Measurements from ENCODE around the gene ATP2B3. TPM values are rescaled to one million over a fixed set of nuclear protein-coding genes. Genes with fewer than 3 reads are reported as not detected.

Gene ATP2B3
- total and polyA plus RNA-seq, 2 donors (not counting 3 experiments of a cell fraction or from before 2014, with no cell fraction given): 0.01 to 0.07 TPM

DNA sequence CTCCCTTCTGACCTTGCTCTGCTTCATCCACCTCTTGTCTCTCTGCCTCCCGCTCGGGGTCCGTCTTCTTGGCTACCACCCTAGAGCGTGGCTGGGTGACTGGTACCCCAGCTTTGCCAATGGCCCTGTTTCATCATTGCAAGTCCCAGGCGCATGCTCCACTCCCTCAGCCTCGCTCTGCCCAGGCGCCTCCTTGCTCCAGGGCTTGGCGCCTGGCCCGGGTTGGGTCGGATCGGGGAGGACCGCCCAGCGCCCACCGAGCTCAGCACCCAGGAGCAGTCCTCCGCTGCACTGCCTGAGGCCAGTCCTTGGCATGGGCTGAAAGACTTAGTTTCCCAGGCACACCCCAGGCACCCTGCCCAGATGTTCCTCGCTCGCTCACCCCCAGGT lies 22.1 kb upstream of the ATP2B3 start:
- no peak for TF ChIP-seq FOS (IDR thresholded peaks at IDR 0.05; ENCODE audit: borderline replicate concordance, insufficient read depth, low read length)
- Histone ChIP-seq H3K9ac (replicated peaks; ENCODE audit: extremely low read depth, insufficient read depth, low read length) (peak overlapping the region; percentile 30), H3K27me3 (ENCODE audit: control insufficient read depth in 2 of 2, insufficient read depth in 2 of 2, low read length in 2 of 2) (no peaks in the 10 kb centered on the region), H3K36me3 (ENCODE audit: control insufficient read depth in 2 of 2, extremely low read depth in 1 of 2, insufficient read depth in 2 of 2, low read length in 2 of 2) (peaks cover 0 to 8% of the 10 kb centered on the region in 2 experiments), H3K4me2 (ENCODE audit: insufficient read depth, low read length) (peak overlapping the region; percentile 69), H3K4me1 (ENCODE audit: control insufficient read depth, extremely low read depth, insufficient read depth, low read length) (peaks cover 34% of the 10 kb centered on the region), H3K9me1 (replicated peaks; ENCODE audit: control insufficient read depth, extremely low read depth, insufficient read depth, low read length) (no peaks in the 10 kb centered on the region), H3K4me3 (replicated peaks in 1 of 3; ENCODE audit: insufficient read depth in 1 of 3, low read depth in 1 of 3, low read length in 3 of 3) (peak overlapping the region; percentile 10 to 78 (median 65)), H3K27ac (ENCODE audit: insufficient read depth, low read depth, low read length) (peak overlapping the region; percentile 37), H4K20me1 (replicated peaks; ENCODE audit: control insufficient read depth, extremely low read depth, insufficient read depth, low read length) (no peaks in the 10 kb centered on the region), H3K9me3 (replicated peaks; ENCODE audit: control insufficient read depth, insufficient read depth, low read length) (no peaks in the 10 kb centered on the region), H2AFZ (ENCODE audit: low read depth, low read length) (peak overlapping the region; percentile 49), H3K79me2 (ENCODE audit: control insufficient read depth, insufficient read depth, low read length) (peaks cover 15% of the 10 kb centered on the region)
- dilution Hi-C loops (cut with MboI; ENCODE audit: extremely low pct_ligation_motif_present, low sequenced_read_pairs) (no loop called here), intact Hi-C loops (cut with micrococcal nuclease) (loop anchor here (1.0 kb wide), 1 partner anchor 24 kb away; no protein-coding TSS in a partner anchor)
- no TSS peak for BruUV-seq (replicated peaks)
- ChIA-PET CTCF (interaction anchor here (1.0 to 9.4 kb wide), 6 partner anchors 12 to 554 kb away, joined by 3 to 189 read pairs (median 10); partner anchors contain the start of gene HAUS7), POLR2A (interaction anchor here (1.1 to 3.0 kb wide), 3 partner anchors 19 to 24 kb away, joined by 6 to 9 read pairs (median 7); partner anchors contain the start of gene HAUS7)
- FAIRE-seq: no peak
- DNase-seq (ENCODE audit: low read depth, low spot score): no peak

DNA sequence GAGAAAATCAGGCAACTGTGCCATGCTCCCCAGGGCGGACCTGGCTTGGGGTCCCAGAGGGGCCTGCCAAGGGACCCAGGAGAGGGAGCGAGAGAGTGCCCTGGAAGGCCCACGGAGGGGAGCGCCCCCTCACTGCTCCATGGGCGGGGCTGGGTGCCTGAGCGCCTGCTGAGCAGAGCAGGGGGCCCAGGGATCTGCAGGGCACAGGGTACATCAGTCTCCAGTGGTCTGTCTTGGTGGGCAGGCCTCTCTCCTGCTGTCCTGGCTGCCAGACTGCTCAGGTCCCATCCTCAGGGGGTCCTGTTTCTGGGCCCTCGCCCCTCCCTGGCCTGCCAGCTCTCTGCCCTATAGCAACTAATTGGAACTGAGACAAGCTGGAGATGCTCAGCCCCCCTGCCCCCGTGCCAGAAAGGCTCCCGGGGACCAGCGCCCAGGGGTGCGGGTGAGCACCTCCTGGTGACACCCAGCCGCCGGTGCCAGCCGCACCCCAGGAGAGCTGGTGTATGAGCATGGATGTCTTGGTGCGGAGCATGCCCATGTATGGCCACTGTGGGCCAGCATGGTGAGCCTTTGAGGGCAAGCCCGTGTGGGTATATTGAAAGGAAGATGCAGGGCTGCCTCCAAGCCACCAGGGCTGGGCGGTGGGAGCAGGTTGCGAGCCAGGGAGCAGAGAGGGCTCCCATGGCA lies 21.4 kb upstream of the ATP2B3 start:
- Histone ChIP-seq H3K9me3 (replicated peaks; ENCODE audit: control insufficient read depth, insufficient read depth, low read length) (no peaks in the 10 kb centered on the region), H3K9ac (replicated peaks; ENCODE audit: extremely low read depth, insufficient read depth, low read length) (peak overlapping the region; percentile 30), H3K27ac (ENCODE audit: insufficient read depth, low read depth, low read length) (peak overlapping the region; percentile 37), H3K4me3 (replicated peaks in 1 of 3; ENCODE audit: insufficient read depth in 1 of 3, low read depth in 1 of 3, low read length in 3 of 3) (peak overlapping the region; percentile 10 to 78 (median 65)), H3K4me1 (ENCODE audit: control insufficient read depth, extremely low read depth, insufficient read depth, low read length) (peaks cover 32% of the 10 kb centered on the region), H4K20me1 (replicated peaks; ENCODE audit: control insufficient read depth, extremely low read depth, insufficient read depth, low read length) (no peaks in the 10 kb centered on the region), H3K36me3 (ENCODE audit: control insufficient read depth in 2 of 2, extremely low read depth in 1 of 2, insufficient read depth in 2 of 2, low read length in 2 of 2) (peaks cover 0 to 8% of the 10 kb centered on the region in 2 experiments), H3K79me2 (ENCODE audit: control insufficient read depth, insufficient read depth, low read length) (peaks cover 15% of the 10 kb centered on the region), H2AFZ (ENCODE audit: low read depth, low read length) (no peak overlapping the region), H3K4me2 (ENCODE audit: insufficient read depth, low read length) (peak overlapping the region; percentile 69), H3K27me3 (ENCODE audit: control insufficient read depth in 2 of 2, insufficient read depth in 2 of 2, low read length in 2 of 2) (no peaks in the 10 kb centered on the region), H3K9me1 (replicated peaks; ENCODE audit: control insufficient read depth, extremely low read depth, insufficient read depth, low read length) (no peaks in the 10 kb centered on the region)
- dilution Hi-C loops (cut with MboI; ENCODE audit: extremely low pct_ligation_motif_present, low sequenced_read_pairs): no loop called here
- no TSS peak for BruUV-seq (replicated peaks)
- FAIRE-seq (peak; percentile 44), DNase-seq (ENCODE audit: low read depth, low spot score) (no peak)
- POLR2A ChIA-PET: interaction anchor here (3.0 kb wide), 1 partner anchor 25 kb away, joined by 9 read pairs; the partner anchor contains the start of gene HAUS7
- CTCF ChIA-PET: interaction anchor here (1.0 to 9.4 kb wide), 6 partner anchors 11 to 463 kb away, joined by 3 to 189 read pairs (median 6); partner anchors contain the start of gene HAUS7
- intact Hi-C loops (cut with micrococcal nuclease): loop anchor here (1.0 kb wide), 1 partner anchor 25 kb away; no protein-coding TSS in a partner anchor
- TF ChIP-seq GATA2 (IDR thresholded peaks at IDR 0.05; ENCODE audit: insufficient read depth, insufficient read length, low read depth, low read length): no peak
- TF ChIP-seq, protein P1, sequence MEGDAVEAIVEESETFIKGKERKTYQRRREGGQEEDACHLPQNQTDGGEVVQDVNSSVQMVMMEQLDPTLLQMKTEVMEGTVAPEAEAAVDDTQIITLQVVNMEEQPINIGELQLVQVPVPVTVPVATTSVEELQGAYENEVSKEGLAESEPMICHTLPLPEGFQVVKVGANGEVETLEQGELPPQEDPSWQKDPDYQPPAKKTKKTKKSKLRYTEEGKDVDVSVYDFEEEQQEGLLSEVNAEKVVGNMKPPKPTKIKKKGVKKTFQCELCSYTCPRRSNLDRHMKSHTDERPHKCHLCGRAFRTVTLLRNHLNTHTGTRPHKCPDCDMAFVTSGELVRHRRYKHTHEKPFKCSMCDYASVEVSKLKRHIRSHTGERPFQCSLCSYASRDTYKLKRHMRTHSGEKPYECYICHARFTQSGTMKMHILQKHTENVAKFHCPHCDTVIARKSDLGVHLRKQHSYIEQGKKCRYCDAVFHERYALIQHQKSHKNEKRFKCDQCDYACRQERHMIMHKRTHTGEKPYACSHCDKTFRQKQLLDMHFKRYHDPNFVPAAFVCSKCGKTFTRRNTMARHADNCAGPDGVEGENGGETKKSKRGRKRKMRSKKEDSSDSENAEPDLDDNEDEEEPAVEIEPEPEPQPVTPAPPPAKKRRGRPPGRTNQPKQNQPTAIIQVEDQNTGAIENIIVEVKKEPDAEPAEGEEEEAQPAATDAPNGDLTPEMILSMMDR (IDR thresholded peaks at IDR 0.05; ENCODE audit: extremely low read depth in 1 of 2, insufficient read depth in 1 of 2, low read depth in 1 of 2, low read length in 2 of 2): peak in 1 of 2 donors; percentile 8
